ENCODE data around the gene TOM1. TPM values are rescaled to one million over a fixed set of nuclear protein-coding genes. Genes with fewer than 3 reads are reported as not detected.
A peak's percentile ranks its signal among the peaks of the same experiment; 100 is the strongest.

The TOM1 gene
- polyA plus RNA-seq, 1 of the 3 experiments (the other 2 are of a cell fraction) = 26.9 TPM

DNA sequence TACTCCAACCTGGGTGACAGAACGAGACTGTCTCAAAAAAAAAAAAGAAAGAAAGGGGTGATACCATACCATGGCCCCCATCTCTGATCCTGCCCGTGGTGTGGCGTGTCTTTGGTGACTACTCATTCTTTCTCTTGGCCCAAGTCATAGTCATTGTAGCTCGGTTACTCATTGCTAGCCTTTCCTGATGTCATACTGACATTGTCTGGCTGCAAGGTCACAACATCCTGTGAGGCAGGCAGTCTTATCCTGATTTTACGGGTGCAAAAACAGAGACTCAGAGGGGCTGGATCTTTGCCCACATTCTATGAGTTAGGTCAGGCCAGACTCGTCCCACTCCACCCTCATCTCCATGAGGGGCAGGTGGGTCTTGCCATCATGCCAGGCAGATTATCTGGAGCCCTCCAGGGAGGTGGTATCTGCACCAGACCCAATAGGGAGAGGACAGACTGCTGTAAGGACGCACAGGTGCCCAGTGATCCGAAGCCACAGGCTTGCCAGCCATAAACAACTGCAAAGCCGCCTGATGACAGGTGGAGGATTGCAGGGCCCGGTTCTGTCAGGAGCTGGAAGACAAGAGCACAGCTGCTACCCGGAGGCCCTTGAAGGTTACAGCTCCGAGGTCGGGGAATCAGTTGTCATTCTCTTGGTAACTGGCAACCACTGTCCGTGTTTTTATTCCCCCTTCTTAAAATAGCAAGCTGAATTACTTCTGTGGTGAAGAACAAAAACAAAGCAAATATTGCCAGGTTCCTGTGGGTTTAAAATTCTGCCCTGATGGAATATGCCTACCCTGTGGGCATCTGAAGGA is 13.8 kb downstream of the TOM1 start:
- Histone ChIP-seq H3K27ac (ENCODE audit: low read depth in 2 of 2, low read length in 1 of 2) (peak overlapping the region in 1 of 2 experiments; percentile 33; a peak in 2 of 4 replicates), H3K27me3 (ENCODE audit: insufficient read depth) (no peaks in the 10 kb centered on the region), H3K9ac (no peak overlapping the region), H3K36me3 (replicated peaks in 1 of 2; ENCODE audit: control insufficient read depth in 1 of 2, insufficient read depth in 2 of 2, low read length in 1 of 2) (peaks cover 0 to 8% of the 10 kb centered on the region in 2 experiments), H3K79me2 (ENCODE audit: insufficient read depth) (peaks cover 32% of the 10 kb centered on the region; the same call in 1 of the 2 replicates), H3K4me1 (ENCODE audit: control insufficient read depth in 1 of 2, insufficient read depth in 2 of 2, low read depth in 1 of 2, low read length in 1 of 2) (peaks cover 5 to 19% of the 10 kb centered on the region in 2 experiments; a peak in 3 of 4 replicates), H3K4me3 (ENCODE audit: low read depth in 2 of 2, low read length in 1 of 2) (no peak overlapping the region), H3K9me3 (no peaks in the 10 kb centered on the region), H2AFZ (ENCODE audit: low read depth) (no peak overlapping the region), H3F3A (replicated peaks; ENCODE audit: insufficient read depth) (peaks cover 6% of the 10 kb centered on the region), H3K9me2 (no peaks in the 10 kb centered on the region), H4K20me1 (ENCODE audit: insufficient read depth) (peaks cover 5% of the 10 kb centered on the region; the same call in 1 of the 2 replicates), H3K4me2 (peak overlapping the region; percentile 50)
- 50% methylated on average over 9 of the region's 14 CpGs for WGBS (ENCODE audit: low lambda C conversion rate)
- POLR2A ChIA-PET = no interaction called here
- DNase-seq = no peak
- CTCF ChIA-PET = no interaction called here
- TF ChIP-seq, protein P1, sequence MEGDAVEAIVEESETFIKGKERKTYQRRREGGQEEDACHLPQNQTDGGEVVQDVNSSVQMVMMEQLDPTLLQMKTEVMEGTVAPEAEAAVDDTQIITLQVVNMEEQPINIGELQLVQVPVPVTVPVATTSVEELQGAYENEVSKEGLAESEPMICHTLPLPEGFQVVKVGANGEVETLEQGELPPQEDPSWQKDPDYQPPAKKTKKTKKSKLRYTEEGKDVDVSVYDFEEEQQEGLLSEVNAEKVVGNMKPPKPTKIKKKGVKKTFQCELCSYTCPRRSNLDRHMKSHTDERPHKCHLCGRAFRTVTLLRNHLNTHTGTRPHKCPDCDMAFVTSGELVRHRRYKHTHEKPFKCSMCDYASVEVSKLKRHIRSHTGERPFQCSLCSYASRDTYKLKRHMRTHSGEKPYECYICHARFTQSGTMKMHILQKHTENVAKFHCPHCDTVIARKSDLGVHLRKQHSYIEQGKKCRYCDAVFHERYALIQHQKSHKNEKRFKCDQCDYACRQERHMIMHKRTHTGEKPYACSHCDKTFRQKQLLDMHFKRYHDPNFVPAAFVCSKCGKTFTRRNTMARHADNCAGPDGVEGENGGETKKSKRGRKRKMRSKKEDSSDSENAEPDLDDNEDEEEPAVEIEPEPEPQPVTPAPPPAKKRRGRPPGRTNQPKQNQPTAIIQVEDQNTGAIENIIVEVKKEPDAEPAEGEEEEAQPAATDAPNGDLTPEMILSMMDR (IDR thresholded peaks at IDR 0.05) = no peak
- TF ChIP-seq, protein P2, sequence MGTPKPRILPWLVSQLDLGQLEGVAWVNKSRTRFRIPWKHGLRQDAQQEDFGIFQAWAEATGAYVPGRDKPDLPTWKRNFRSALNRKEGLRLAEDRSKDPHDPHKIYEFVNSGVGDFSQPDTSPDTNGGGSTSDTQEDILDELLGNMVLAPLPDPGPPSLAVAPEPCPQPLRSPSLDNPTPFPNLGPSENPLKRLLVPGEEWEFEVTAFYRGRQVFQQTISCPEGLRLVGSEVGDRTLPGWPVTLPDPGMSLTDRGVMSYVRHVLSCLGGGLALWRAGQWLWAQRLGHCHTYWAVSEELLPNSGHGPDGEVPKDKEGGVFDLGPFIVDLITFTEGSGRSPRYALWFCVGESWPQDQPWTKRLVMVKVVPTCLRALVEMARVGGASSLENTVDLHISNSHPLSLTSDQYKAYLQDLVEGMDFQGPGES (IDR thresholded peaks at IDR 0.05; ENCODE audit: low read depth, low read length) = no peak
- TF ChIP-seq GATA2 (CRISPR knock-in tag; IDR thresholded peaks at IDR 0.05) (no peak), SIN3A (IDR thresholded peaks at IDR 0.05; ENCODE audit: borderline replicate concordance, low read depth, low read length) (no peak), NFIC (IDR thresholded peaks at IDR 0.05; ENCODE audit: borderline replicate concordance) (peak; percentile 15; the same call in 1 of the 2 replicates), POLR2AphosphoS5 (IDR thresholded peaks at IDR 0.05; ENCODE audit: low read depth, low read length) (no peak)

DNA sequence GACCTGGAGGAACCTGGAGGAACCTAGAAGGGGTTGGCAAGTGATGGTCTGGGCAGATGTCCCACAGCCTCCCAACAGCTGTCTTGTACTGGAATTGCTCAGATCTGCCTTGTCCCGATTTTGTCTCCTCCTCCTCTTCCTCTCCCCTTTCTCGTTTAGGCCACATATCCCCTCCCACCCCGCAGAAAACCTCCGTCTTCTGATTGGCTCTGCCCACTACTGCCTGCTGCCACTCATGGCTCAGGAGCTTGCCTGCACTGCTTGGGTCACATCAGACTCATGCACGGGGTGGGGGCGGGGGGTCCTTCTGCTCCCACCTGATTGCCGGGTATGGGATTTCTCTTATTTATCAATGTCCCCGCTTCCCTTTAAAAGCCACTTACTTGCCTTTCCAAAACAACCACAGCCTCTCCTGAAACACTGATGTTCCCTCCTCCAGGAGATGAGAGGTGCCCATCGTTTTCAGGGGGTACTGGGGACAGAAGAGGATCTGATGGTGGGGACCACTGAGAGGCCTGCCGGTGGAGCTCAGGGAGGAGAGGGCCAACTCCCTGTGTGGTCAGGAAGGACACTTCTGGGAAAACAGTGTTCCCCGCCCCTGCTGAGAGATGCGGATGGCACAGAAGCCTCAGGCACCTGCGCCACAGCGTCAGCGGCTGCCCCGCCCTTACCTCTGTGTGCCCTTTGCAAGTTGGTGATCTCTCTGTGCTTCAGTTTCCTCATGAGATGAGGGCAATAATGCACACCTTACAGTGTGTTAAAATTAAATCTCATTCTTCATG is 14.7 kb downstream of the TOM1 start:
- no peaks in the 10 kb centered on the region for H3K9me2 ChIP-seq
- no peak overlapping the region for H2AFZ ChIP-seq (ENCODE audit: low read depth)
- H3K27ac ChIP-seq (ENCODE audit: low read depth in 2 of 2, low read length in 1 of 2) = peak overlapping the region in 1 of 2 experiments; percentile 33; a peak in 2 of 4 replicates
- ChIA-PET CTCF (no interaction called here), POLR2A (no interaction called here)
- peaks cover 5 to 19% of the 10 kb centered on the region in 2 experiments; a peak in 3 of 4 replicates for H3K4me1 ChIP-seq (ENCODE audit: control insufficient read depth in 1 of 2, insufficient read depth in 2 of 2, low read depth in 1 of 2, low read length in 1 of 2)
- no peak overlapping the region for H3K4me2 ChIP-seq
- DNase-seq = no peak
- no peak overlapping the region for H3K9ac ChIP-seq
- H3K36me3 ChIP-seq (replicated peaks in 1 of 2; ENCODE audit: control insufficient read depth in 1 of 2, insufficient read depth in 2 of 2, low read length in 1 of 2) = peaks cover 0 to 13% of the 10 kb centered on the region in 2 experiments
- no peak overlapping the region for H3K4me3 ChIP-seq (ENCODE audit: low read depth in 2 of 2, low read length in 1 of 2)
- H3K27me3 ChIP-seq (ENCODE audit: insufficient read depth) = no peaks in the 10 kb centered on the region
- peaks cover 24% of the 10 kb centered on the region; the same call in 1 of the 2 replicates for H3K79me2 ChIP-seq (ENCODE audit: insufficient read depth)
- 93% methylated on average over 16 of the region's 16 CpGs for WGBS (ENCODE audit: low lambda C conversion rate)
- peaks cover 6% of the 10 kb centered on the region for H3F3A ChIP-seq (replicated peaks; ENCODE audit: insufficient read depth)
- no peaks in the 10 kb centered on the region for H3K9me3 ChIP-seq
- H4K20me1 ChIP-seq (ENCODE audit: insufficient read depth) = peaks cover 5% of the 10 kb centered on the region; the same call in 1 of the 2 replicates
- TF ChIP-seq FOSL2 (IDR thresholded peaks at IDR 0.05; ENCODE audit: borderline replicate concordance, low read depth) (no peak), POLR2AphosphoS5 (IDR thresholded peaks at IDR 0.05; ENCODE audit: low read depth, low read length) (no peak), TAF1 (IDR thresholded peaks at IDR 0.05; ENCODE audit: borderline replicate concordance, low read depth, low read length) (no peak), MXI1 (IDR thresholded peaks at IDR 0.05; ENCODE audit: low read depth, low read length) (no peak), FOXM1 (IDR thresholded peaks at IDR 0.05; ENCODE audit: low read depth) (no peak), JUND (IDR thresholded peaks at IDR 0.05) (no peak), TEAD4 (IDR thresholded peaks at IDR 0.05; ENCODE audit: borderline replicate concordance, insufficient read depth) (no peak), ELF1 (IDR thresholded peaks at IDR 0.05) (no peak), FOXJ3 (CRISPR knock-in tag; IDR thresholded peaks at IDR 0.05) (no peak), SMC3 (IDR thresholded peaks at IDR 0.05; ENCODE audit: low read depth, low read length) (no peak), GABPA (IDR thresholded peaks at IDR 0.05; ENCODE audit: low read depth) (no peak), TCF12 (IDR thresholded peaks at IDR 0.05) (no peak)
- TF ChIP-seq, protein P3, sequence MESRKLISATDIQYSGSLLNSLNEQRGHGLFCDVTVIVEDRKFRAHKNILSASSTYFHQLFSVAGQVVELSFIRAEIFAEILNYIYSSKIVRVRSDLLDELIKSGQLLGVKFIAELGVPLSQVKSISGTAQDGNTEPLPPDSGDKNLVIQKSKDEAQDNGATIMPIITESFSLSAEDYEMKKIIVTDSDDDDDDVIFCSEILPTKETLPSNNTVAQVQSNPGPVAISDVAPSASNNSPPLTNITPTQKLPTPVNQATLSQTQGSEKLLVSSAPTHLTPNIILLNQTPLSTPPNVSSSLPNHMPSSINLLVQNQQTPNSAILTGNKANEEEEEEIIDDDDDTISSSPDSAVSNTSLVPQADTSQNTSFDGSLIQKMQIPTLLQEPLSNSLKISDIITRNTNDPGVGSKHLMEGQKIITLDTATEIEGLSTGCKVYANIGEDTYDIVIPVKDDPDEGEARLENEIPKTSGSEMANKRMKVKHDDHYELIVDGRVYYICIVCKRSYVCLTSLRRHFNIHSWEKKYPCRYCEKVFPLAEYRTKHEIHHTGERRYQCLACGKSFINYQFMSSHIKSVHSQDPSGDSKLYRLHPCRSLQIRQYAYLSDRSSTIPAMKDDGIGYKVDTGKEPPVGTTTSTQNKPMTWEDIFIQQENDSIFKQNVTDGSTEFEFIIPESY (IDR thresholded peaks at IDR 0.05; ENCODE audit: borderline replicate concordance, low read depth) = no peak
- TF ChIP-seq, protein P1 (IDR thresholded peaks at IDR 0.05) = no peak

All from SK-N-SH (cell line).